ENCODE measurements around the gene PTPN6.

GRCh38 chr12:6964605-6965025 is 13.5 kb downstream of the PTPN6 start:
- no peak for TF ChIP-seq CTCF (conservative IDR thresholded peaks at IDR 0.05 in 1 of 2, IDR thresholded peaks at IDR 0.05 in 1 of 2; ENCODE audit: low read depth in 1 of 2, low read length in 2 of 2)
- no peak for TF ChIP-seq EZH2 (IDR thresholded peaks at IDR 0.05; ENCODE audit: low read length, missing control alignments)

Measured in fibroblast of lung (primary cell).